KMS-11 (cell line): ENCODE data around the gene SEPHS1.

ENCODE experiments used
- H2AFZ ChIP-seq: fragments of 200-600 bp; sonication (generic); 2 replicates; pipeline ENCODE4 v1.6.1; 2016; ENCODE audit warnings: antibody characterized with exemption, mixed run types, low read depth
- H3K27ac ChIP-seq: fragments of 200-600 bp; sonication (generic); 2 replicates; pipeline ENCODE4 v1.6.1; 2016; ENCODE audit warnings: mild to moderate bottlenecking, mixed run types
- H3K27me3 ChIP-seq: fragments of 200-600 bp; sonication (generic); 2 replicates; pipeline ENCODE4 v1.6.1; 2017; ENCODE audit warnings: mild to moderate bottlenecking, low read depth, mixed run types, moderate library complexity; ENCODE audit not compliant: insufficient read depth
- H3K36me3 ChIP-seq: fragments of 200-600 bp; sonication (generic); 2 replicates; pipeline ENCODE4 v1.6.1; 2017; ENCODE audit warnings: mild to moderate bottlenecking, mixed run types; ENCODE audit not compliant: insufficient read depth
- H3K4me1 ChIP-seq: fragments of 200-600 bp; sonication (generic); 2 replicates; pipeline ENCODE4 v1.6.1; 2016; ENCODE audit warnings: mild to moderate bottlenecking, low read depth, mixed run types; ENCODE audit not compliant: poor library complexity, severe bottlenecking
- H3K4me2 ChIP-seq: fragments of 200-600 bp; sonication (generic); 2 replicates; pipeline ENCODE4 v1.7.0; 2016; ENCODE audit warnings: mild to moderate bottlenecking, mixed run types
- H3K4me3 ChIP-seq: fragments of 200-600 bp; sonication (generic); IDR thresholded peaks from 2 replicates; pipeline ENCODE4 v1.6.1; 2017; ENCODE audit warnings: low read depth, low read length, mixed read lengths; ENCODE audit not compliant: insufficient read depth
- H3K79me2 ChIP-seq: fragments of 200-600 bp; sonication (generic); 2 replicates; pipeline ENCODE4 v1.6.1; 2016; ENCODE audit warnings: low read depth, mixed run types; ENCODE audit not compliant: insufficient read depth
- H3K9ac ChIP-seq: fragments of 200-600 bp; sonication (generic); 2 replicates; pipeline ENCODE4 v1.6.1; 2016; ENCODE audit warnings: mild to moderate bottlenecking, mixed run types
- H4K20me1 ChIP-seq: fragments of 200-600 bp; sonication (generic); 2 replicates; pipeline ENCODE4 v1.6.1; 2016; ENCODE audit warnings: mild to moderate bottlenecking, mixed run types; ENCODE audit not compliant: insufficient read depth
- CTCF ChIP-seq: fragments of 200-600 bp; sonication (generic); conservative IDR thresholded peaks from 2 replicates; pipeline ENCODE4 v1.6.1; 2017; ENCODE audit warnings: low read depth, mild to moderate bottlenecking, antibody characterized with exemption, low read length, moderate library complexity, mixed read lengths

The SEPHS1 gene

GRCh38 chr10:13306103-13306502 is 42.0 kb downstream of the SEPHS1 start:
- H3K4me3 ChIP-seq: no peak overlapping the region
- H2AFZ ChIP-seq: no peak overlapping the region
- H3K27me3 ChIP-seq: no peaks in the 10 kb centered on the region
- H3K4me2 ChIP-seq: no peak overlapping the region
- no peaks in the 10 kb centered on the region for H3K79me2 ChIP-seq
- no peaks in the 10 kb centered on the region for H3K36me3 ChIP-seq
- TF ChIP-seq CTCF: no peak
- H3K4me1 ChIP-seq: peaks cover 8% of the 10 kb centered on the region
- no peaks in the 10 kb centered on the region for H4K20me1 ChIP-seq
- no peak overlapping the region for H3K9ac ChIP-seq
- no peak overlapping the region for H3K27ac ChIP-seq

DNA sequence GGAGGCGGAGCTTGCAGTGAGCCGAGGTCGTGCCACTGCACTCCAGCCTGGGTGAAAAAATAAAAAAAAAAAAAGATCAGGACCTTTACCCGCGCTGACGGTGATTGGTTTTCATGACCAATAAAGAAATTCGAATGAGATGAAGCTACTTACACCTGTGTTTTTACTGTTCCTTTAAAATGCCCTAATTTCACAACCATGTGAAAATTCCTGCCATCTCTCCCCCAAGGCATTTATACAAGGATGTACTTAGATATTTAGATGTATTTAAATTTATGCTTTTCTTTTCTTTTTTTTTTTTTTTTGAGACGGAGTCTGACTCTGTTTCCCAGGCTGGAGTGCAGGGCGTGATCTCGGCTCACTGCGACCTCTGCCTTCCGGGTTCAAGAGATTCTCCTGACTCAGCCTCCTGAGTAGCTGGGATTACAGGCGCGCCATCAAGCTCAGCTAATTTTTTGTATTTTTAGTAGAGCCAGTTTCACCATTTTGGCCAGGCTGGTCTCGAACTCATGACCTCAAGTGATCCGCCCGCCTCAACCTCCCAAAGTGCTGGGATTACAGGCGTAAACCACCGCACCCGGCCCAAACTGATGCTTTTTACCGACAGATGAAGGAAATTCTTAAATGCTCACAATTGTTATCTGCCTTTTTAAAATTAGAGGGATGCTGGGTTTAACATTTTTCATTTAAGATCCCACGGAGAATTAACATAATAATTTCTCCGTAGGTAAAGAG is 45.1 kb downstream of the SEPHS1 start:
- H3K27ac ChIP-seq: peak overlapping the region; percentile 91; the same call in 1 of the 2 replicates
- H2AFZ ChIP-seq: peak overlapping the region; percentile 74

GRCh38 chr10:13299437-13300287 is 48.4 kb downstream of the SEPHS1 start, which contains the start of gene PHYH:
PHYH (minus strand) TSS chr10:13300064; CDS start chr10:13300042, 22 bp downstream.
- Histone ChIP-seq H3K27me3 (no peaks in the 10 kb centered on the region), H3K27ac (peak within 1 kb of the TSS; percentile 51), H3K4me3 (no peak within 1 kb of the TSS), H3K9ac (peak within 1 kb of the TSS; percentile 74), H3K36me3 (no peaks in the 10 kb centered on the region), H4K20me1 (no peaks in the 10 kb centered on the region), H3K4me2 (peak within 1 kb of the TSS; percentile 98), H3K4me1 (peaks cover 22% of the 10 kb centered on the region), H2AFZ (peak within 1 kb of the TSS; percentile 82), H3K79me2 (no peaks in the 10 kb centered on the region)
- no peak for TF ChIP-seq CTCF

More for the DNA sequence above, 45.1 kb downstream of the SEPHS1 start:
- no peaks in the 10 kb centered on the region for H3K79me2 ChIP-seq
- no peaks in the 10 kb centered on the region for H3K36me3 ChIP-seq
- no peak overlapping the region for H3K9ac ChIP-seq
- no peaks in the 10 kb centered on the region for H3K27me3 ChIP-seq
- TF ChIP-seq CTCF: no peak
- no peaks in the 10 kb centered on the region for H4K20me1 ChIP-seq
- peak overlapping the region; percentile 36; the same call in 1 of the 2 replicates for H3K4me2 ChIP-seq
- H3K4me1 ChIP-seq: peaks cover 22% of the 10 kb centered on the region
- no peak overlapping the region for H3K4me3 ChIP-seq

DNA sequence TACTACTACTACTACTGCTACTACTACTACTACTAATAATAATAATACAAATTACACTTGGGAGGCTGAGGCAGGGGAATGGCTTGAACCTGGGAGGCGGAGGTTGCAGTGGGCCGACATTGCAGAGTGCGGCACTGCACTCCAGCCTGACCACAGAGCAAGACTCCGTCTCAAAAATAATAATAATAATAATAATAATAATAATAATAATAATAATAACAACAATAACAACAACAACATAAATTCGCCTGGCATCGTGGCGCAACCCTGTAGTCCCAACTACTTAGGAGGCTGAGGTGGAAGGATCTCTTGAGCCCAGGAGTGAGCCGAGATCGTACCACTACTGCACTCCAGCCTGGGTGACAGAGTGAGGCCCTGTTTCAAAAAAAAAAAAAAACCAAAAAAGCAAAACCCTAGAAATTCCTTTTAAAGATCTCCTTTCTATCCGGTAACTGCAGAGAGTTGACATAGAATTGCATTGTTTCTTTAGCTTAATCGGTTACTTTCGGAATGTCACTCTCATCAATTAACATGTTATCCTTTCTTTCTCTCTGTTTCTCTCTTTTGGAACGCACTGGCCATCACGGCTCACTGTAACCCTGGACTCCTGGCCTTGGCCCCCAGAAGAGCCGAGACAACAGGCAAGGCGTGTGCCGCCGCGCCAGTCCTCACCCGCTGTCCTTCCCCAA is 49.2 kb downstream of the SEPHS1 start:
- TF ChIP-seq CTCF: no peak
- H3K27me3 ChIP-seq: no peaks in the 10 kb centered on the region
- H2AFZ ChIP-seq: peak overlapping the region; percentile 82
- H3K4me1 ChIP-seq: peaks cover 22% of the 10 kb centered on the region
- no peak overlapping the region for H3K4me3 ChIP-seq
- no peaks in the 10 kb centered on the region for H3K79me2 ChIP-seq
- no peak overlapping the region for H3K27ac ChIP-seq
- H3K9ac ChIP-seq: peak overlapping the region; percentile 74
- peak overlapping the region; percentile 98 for H3K4me2 ChIP-seq
- H4K20me1 ChIP-seq: no peaks in the 10 kb centered on the region
- no peaks in the 10 kb centered on the region for H3K36me3 ChIP-seq
